CD4-positive, alpha-beta T cell treated with Interleukin-10 for 1 hour (primary cell): Measurements from ENCODE around the gene CTXND1.
"Not testable (repeated sequence)": the region's sequence is repeated elsewhere in the genome, so short reads cannot be mapped to it uniquely, and the experiment has no call there.

Experiments
- DNase-seq: peaks from one replicate; pipeline ENCODE4 v3.0.0-alpha.2; 2020

The CTXND1 gene

DNA sequence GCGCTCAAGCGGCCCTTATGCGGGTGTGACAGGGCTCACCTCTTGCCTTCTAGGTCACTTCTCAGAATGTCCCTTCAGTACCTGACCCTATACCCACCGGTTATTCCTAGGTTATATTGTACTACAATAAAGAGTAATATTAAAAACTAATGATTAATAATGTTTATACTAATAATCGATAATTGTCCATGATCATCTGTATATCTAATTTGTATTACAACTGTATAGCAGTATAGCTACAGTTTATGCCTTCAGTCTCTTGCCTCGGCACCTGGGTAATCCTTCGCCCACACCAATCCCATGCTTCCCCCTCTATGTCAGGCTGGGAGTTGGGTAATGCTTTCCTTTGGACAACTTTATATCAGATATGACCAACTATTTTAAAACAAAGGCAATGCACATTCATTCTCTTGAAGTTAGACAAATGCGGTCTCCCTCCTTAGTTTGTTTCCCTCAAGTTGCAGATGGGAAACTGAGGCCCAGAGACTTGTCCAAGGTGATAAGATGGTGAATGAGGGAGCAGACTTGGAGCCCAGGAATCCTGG, 95.8 kb downstream of the CTXND1 start:
- DNase-seq: no peak

DNA sequence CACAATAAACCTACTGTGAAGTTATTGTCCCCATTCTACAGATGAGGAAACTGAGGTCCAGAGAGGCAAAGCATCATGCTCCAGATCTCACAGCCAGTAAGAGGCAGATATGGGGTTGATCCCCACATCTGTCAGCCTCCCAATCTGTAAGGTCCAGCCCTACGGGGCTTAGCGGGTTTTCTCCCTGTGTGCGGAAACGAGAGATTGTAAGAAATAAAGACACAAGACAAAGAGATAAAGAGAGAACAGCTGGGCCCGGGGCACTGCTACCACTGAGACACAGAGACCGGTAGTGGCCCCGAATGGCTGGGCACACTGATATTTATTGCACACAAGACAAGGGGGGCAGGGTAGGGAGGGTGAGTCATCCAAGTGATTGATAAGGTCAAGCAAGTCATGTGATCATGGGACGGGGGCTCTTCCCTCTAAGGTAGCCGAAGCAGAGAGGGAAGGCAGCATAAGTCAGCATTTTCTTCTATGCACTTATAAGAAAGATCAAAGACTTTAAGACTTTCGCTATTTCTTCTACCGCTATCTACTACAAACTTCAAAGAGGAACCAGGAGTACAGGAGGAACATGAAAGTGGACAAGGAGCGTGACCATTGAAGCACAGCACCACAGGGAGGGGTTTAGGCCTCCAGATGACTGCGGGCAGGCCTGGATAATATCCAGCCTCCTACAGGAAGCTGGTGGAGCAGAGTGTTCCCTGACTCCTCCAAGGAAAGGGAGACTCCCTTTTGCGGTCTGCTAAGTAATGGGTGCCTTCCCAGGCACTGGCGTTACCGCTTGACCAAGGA, 96.4 kb downstream of the CTXND1 start:
- not testable (repeated sequence) for DNase-seq

DNA sequence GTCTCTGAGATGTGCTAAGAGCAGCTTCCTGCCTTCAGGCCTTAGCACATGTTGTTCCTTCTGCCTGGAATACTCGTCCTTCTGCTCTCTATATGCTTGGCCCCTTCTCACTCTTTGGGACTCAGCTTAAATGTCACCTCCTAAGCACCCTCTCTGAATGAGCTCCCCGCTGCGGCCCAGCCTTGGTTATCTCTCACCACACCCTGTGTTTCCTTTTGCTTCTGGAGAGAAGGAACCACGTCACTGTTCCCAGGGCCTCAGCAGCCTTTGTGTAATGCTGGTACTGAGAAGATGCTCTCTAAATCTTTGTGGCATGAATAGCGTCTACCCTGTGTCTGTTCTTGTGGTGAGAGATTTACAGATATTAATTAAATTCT, 97.0 kb downstream of the CTXND1 start:
- no peak for DNase-seq

DNA sequence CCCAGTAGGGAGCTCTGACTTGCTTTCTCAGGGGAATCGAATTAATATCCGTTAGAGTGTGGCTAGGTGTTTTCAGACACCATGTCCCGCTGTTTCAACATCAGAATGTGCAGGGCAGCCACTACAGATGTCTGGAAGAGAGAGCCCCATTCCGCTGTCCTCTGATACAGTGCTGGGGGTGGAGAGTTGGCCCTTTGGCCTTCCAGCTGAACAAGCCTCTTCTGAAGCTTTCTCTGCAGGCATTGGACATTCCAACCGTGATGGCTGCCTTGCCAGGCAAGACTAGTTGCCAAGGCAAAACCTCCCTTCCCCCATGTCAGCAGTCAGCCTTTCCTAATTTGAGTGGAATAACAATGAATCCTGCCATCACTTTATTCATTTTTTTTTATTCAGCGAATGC, 97.7 kb downstream of the CTXND1 start:
- no peak for DNase-seq

DNA sequence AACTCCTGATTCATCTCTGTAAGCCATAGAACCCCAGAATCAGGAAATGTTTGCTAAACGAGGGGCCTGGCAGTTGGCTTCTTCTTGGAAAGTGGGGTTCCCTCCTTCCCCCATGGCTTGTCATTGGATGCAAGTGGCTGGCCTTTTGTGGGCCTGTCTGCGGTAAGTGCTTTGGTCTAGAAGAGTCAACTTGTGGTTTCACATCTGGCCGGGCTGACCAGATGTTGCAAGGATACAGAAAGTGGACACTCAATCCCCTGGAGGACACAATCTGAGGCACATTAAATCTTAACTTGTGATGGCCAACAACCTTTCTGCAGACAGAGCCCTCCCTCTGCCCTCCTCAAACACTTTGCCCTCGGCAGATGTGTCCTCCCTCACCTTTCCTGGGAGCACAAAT, 98.1 kb downstream of the CTXND1 start:
- no peak for DNase-seq

DNA sequence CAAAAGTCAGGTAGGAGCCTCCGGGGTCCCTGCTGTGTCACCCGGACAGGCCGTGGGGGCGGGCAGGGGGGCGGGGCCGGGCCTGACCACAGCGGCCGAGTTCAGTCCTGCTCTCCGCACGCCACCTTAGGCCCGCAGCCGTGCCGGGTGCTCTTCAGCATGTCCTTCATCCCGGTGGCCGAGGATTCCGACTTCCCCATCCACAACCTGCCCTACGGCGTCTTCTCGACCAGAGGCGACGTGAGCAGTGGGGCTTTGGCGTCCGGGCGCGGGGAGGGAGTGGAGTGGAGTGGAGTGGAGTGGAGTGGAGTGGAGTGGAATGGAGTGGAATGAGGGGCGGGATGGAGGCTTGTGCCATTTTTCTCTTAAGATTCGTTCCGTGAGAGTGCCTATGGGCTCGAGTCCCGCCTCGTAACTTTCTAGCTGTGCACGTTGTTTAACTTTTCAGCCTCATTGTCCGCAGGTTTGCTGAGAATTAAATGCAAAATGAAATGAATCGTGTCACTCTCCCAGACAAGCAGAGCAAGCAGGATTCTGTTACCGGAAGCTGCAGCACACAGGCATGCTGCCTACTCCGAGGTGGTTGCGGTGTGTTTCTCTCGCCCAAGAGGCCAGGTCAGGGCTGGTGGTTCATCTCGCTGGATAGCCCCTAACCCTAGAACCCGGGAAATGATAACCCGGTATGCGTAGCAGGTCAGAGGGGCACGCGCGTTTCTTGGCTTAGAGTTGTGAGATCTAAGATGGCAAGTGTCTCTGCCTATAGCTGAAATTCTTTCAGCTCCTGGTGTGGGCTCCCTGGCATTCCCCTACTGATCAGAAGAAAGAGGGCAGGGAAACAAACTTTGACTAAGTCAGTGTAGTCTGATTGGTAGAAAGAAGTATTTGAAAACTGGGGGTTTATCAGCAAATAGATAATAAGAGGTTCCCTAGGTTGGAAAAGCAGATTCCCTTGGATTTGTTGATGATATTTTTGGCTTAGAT, 98.8 kb downstream of the CTXND1 start, which contains the start of gene FAH:
TSS of gene FAH (plus strand) at position 104 of the 981 bp plus-strand sequence. CDS start at position 160, 56 bp downstream.
- peak; percentile 56 for DNase-seq

DNA sequence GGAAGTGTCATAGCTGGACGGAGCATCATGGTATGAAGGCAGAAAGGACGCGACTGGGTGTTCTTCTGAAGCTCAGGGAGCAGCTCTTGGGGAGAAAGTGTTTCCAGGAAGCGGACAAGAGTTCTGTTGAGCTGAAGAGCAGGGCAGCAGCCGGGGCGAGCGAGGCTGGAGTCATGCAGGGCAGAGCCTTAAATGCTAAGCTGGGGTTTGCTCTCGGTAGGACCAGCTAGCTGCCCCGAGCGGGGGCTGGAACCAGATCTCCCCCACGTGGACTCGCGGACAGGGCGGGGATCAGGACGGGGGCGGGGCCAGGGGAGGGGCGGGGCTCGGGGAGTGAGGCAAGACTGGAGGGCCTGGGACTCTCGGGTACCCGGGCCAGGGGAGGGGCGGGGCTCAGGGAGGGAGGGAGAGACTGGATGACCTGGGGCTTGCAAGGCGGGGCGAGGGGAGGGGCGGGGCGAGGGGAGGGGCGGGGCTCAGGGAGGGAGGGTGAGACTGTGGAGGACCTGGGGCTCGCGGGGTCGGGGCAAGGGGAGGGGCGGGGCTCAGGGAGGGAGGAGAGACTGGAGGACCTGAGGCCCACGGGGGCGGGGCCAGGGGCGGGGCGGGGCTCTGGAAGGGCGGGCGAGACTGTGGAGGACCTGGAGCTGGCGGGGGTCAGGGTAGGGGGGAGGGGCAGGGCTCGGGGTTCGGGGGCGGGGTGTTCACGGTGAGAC, 99.7 kb downstream of the CTXND1 start:
- DNase-seq: peak; percentile 95

DNA sequence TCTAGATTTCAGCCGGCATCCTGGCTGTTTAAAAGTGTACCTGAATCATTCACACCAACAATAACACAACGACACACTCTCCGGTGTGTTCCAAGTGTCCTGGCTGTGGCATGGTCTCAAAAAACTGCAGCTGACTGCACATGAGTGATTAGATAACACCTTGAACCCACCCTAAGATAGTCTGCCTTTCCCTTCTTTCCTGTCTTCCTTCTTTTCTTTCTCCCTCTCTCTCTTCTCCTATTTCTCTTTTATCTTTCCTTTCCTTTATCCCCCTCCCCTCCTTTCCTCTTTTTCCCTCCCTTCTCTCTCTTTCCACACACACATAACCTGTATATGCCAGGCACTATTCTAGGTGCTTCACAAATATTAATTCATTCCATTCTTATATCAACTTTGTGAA, 100.4 kb downstream of the CTXND1 start:
- no peak for DNase-seq

DNA sequence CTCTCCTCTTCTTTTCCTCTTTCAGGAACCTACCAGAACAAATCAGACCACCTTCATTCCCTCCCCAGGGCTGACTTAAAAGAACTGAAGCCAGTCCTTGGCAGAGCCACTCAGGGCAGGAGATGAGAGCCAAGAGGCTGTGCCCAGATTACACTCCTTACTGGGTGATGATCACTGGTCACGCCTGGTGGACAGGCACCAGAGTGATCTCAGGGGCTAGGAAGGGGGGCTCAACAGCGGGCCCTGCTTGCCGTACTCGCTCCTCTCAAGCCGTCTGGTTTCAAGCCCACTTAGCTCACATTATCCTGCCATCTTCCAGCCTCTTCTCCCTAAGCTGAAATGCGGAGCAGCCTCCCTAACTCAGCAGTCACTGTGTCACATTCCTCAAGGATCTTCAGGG, 100.9 kb downstream of the CTXND1 start:
- no peak for DNase-seq
